Erythroblast (primary cell): ENCODE data around the gene BCAN.
"Not testable (repeated sequence)": the region's sequence is repeated elsewhere in the genome, so short reads cannot be mapped to it uniquely, and the experiment has no call there.

Source experiments
- GATA1 ChIP-seq: IDR thresholded peaks from 2 replicates; pipeline ENCODE4 v1.6.1; 2011; ENCODE audit warnings: low read depth, mild to moderate bottlenecking, control low read depth, low read length, moderate library complexity
- POLR2A ChIP-seq: IDR thresholded peaks from 2 replicates; pipeline ENCODE4 v1.6.1; 2011; ENCODE audit warnings: mild to moderate bottlenecking, low read length

GRCh38 chr1:156610072-156610471, 31.8 kb upstream of the BCAN start:
- not testable (repeated sequence) for TF ChIP-seq POLR2A, GATA1
